H9 (cell line): ENCODE data around the gene SLC49A4. TPM values are rescaled to one million over a fixed set of nuclear protein-coding genes. Genes with fewer than 3 reads are reported as not detected.

ENCODE experiments used
- DNase-seq: peaks from one replicate; pipeline ENCODE4 v3.0.0-alpha.2; 2017
- H2AFZ ChIP-seq: one replicate; pipeline ENCODE4 v1.6.1; 2013; ENCODE audit warnings: mild to moderate bottlenecking, low read length, control low read depth, moderate library complexity
- H2AK5ac ChIP-seq: 2 replicates; pipeline ENCODE4 v1.6.1; 2013; ENCODE audit warnings: low read length, control low read depth, mixed read lengths; ENCODE audit not compliant: insufficient read length
- H2BK120ac ChIP-seq: one replicate; pipeline ENCODE4 v1.6.1; 2013; ENCODE audit warnings: low read depth, mild to moderate bottlenecking, low read length, control low read depth, inconsistent platforms; ENCODE audit not compliant: poor library complexity, severe bottlenecking
- H2BK12ac ChIP-seq: 2 replicates; pipeline ENCODE4 v1.6.1; 2013; ENCODE audit warnings: low read length, control low read depth, mixed read lengths, low read depth; ENCODE audit not compliant: insufficient read length
- H2BK15ac ChIP-seq: 2 replicates; pipeline ENCODE4 v1.6.1; 2013; ENCODE audit warnings: low read depth, low read length, control low read depth
- H2BK20ac ChIP-seq: one replicate; pipeline ENCODE4 v1.6.1; 2013; ENCODE audit warnings: low read depth, mild to moderate bottlenecking, low read length, control low read depth, inconsistent platforms; ENCODE audit not compliant: poor library complexity, severe bottlenecking
- H2BK5ac ChIP-seq: 2 replicates; pipeline ENCODE4 v1.6.1; 2013; ENCODE audit warnings: low read length, control low read depth, mixed read lengths; ENCODE audit not compliant: insufficient read length
- H3K14ac ChIP-seq: 2 replicates; pipeline ENCODE4 v1.6.1; 2013; ENCODE audit warnings: low read length, control low read depth; ENCODE audit not compliant: insufficient read depth
- H3K18ac ChIP-seq: 2 replicates; pipeline ENCODE4 v1.6.1; 2013; ENCODE audit warnings: low read depth, mild to moderate bottlenecking, mixed read lengths, low read length, control low read depth; ENCODE audit not compliant: insufficient read length
- H3K23ac ChIP-seq: 2 replicates; pipeline ENCODE4 v1.6.1; 2013; ENCODE audit warnings: low read length, control low read depth, mixed read lengths, low read depth; ENCODE audit not compliant: insufficient read length
- H3K23me2 ChIP-seq: 2 replicates; pipeline ENCODE4 v1.6.1; 2013; ENCODE audit warnings: low read depth, mild to moderate bottlenecking, mixed read lengths, low read length, control low read depth; ENCODE audit not compliant: insufficient read length, poor library complexity, severe bottlenecking
- H3K27ac ChIP-seq: 2 replicates; pipeline ENCODE4 v1.5.1; 2013; ENCODE audit warnings: low read length, control low read depth, mixed read lengths, low read depth; ENCODE audit not compliant: insufficient read length
- H3K27me3 ChIP-seq: 2 replicates; pipeline ENCODE4 v1.6.1; 2013; ENCODE audit warnings: low read length, control low read depth, inconsistent platforms; ENCODE audit not compliant: insufficient read depth
- H3K4ac ChIP-seq: 2 replicates; pipeline ENCODE4 v1.6.1; 2013; ENCODE audit warnings: low read depth, mild to moderate bottlenecking, control low read depth, inconsistent platforms, low read length, moderate library complexity
- H3K4me1 ChIP-seq: 2 replicates; pipeline ENCODE4 v1.6.1; 2013; ENCODE audit warnings: low read length, control low read depth, inconsistent platforms; ENCODE audit not compliant: insufficient read depth
- H3K4me2 ChIP-seq: 2 replicates; pipeline ENCODE4 v1.6.1; 2013; ENCODE audit warnings: low read length, control low read depth, mixed read lengths; ENCODE audit not compliant: insufficient read length, insufficient read depth
- H3K56ac ChIP-seq: 2 replicates; pipeline ENCODE4 v1.6.1; 2013; ENCODE audit warnings: low read depth, mild to moderate bottlenecking, mixed read lengths, low read length, control low read depth; ENCODE audit not compliant: insufficient read length
- H3K79me1 ChIP-seq: 2 replicates; pipeline ENCODE4 v1.6.1; 2013; ENCODE audit warnings: low read depth, mild to moderate bottlenecking, moderate library complexity, low read length, control low read depth, inconsistent platforms; ENCODE audit not compliant: insufficient read depth, poor library complexity, severe bottlenecking
- H3K79me2 ChIP-seq: 2 replicates; pipeline ENCODE4 v1.6.1; 2013; ENCODE audit warnings: low read length, control low read depth, inconsistent platforms; ENCODE audit not compliant: insufficient read depth
- H3K9ac ChIP-seq: 2 replicates; pipeline ENCODE4 v1.6.1; 2013; ENCODE audit warnings: low read length, control low read depth, mixed read lengths; ENCODE audit not compliant: insufficient read length; ENCODE audit errors: extremely low read depth
- H3K9me3 ChIP-seq: one replicate; pipeline ENCODE4 v1.6.1; 2013; ENCODE audit warnings: low read depth, low read length, inconsistent platforms; ENCODE audit not compliant: control insufficient read depth
- H3T11ph ChIP-seq: one replicate; pipeline ENCODE4 v1.6.1; 2013; ENCODE audit warnings: mild to moderate bottlenecking, low read length, control low read depth, inconsistent platforms
- H4K20me1 ChIP-seq: one replicate; pipeline ENCODE4 v1.6.1; 2013; ENCODE audit not compliant: control insufficient read depth, insufficient read length, insufficient read depth
- H4K5ac ChIP-seq: 2 replicates; pipeline ENCODE4 v1.6.1; 2013; ENCODE audit warnings: low read depth, mild to moderate bottlenecking, mixed read lengths, low read length, control low read depth; ENCODE audit not compliant: insufficient read length
- H4K8ac ChIP-seq: replicated peaks from 2 replicates; pipeline ENCODE4 v1.6.1; 2013; ENCODE audit warnings: low read length, control low read depth, mixed read lengths, low read depth; ENCODE audit not compliant: insufficient read length
- H4K91ac ChIP-seq: 2 replicates; pipeline ENCODE4 v1.6.1; 2013; ENCODE audit warnings: low read depth, mild to moderate bottlenecking, moderate library complexity, mixed read lengths, low read length, control low read depth; ENCODE audit not compliant: insufficient read length
- H3K27ac Mint-ChIP-seq, 3 experiments: 2 replicates in 2 of 3; 3 replicates in 1 of 3; pipeline ENCODE4 v1.8.0; 2020 to 2021; ENCODE audit warnings: mixed read lengths in 3 of 3, mild to moderate bottlenecking in 1 of 3, moderate library complexity in 1 of 3
- H3K27me3 Mint-ChIP-seq: 2 replicates; pipeline ENCODE4 v1.8.0; 2021; ENCODE audit warnings: low read depth, mild to moderate bottlenecking, moderate library complexity, mixed read lengths
- H3K36me3 Mint-ChIP-seq, 3 experiments: 2 replicates in 2 of 3; 3 replicates in 1 of 3; pipeline ENCODE4 v1.8.0; 2020 to 2021; ENCODE audit warnings: low read depth in 3 of 3, mixed read lengths in 3 of 3; ENCODE audit not compliant: insufficient read depth in 1 of 3
- H3K4me1 Mint-ChIP-seq, 2 experiments: 2 replicates each; pipeline ENCODE4 v1.8.0; 2020; ENCODE audit warnings: mixed read lengths in 2 of 2
- H3K4me3 Mint-ChIP-seq, 2 experiments: 2 replicates in 1 of 2; 3 replicates in 1 of 2; pipeline ENCODE4 v1.8.0; 2020 to 2021; ENCODE audit warnings: mild to moderate bottlenecking in 2 of 2, mixed read lengths in 2 of 2, moderate library complexity in 1 of 2
- H3K9me3 Mint-ChIP-seq, 2 experiments: 2 replicates in 1 of 2; 3 replicates in 1 of 2; pipeline ENCODE4 v1.8.0; 2020; ENCODE audit warnings: mild to moderate bottlenecking in 2 of 2, mixed read lengths in 2 of 2, moderate library complexity in 1 of 2
- WGBS: extraction: QIAGEN DNeasy Blood & Tissue Kit; methylation state at CpG from one replicate; pipeline ENCODE4 v1.1.7; 2013; ENCODE audit warnings: missing lambda C conversion rate, low lambda C conversion rate, mixed read lengths; ENCODE audit not compliant: insufficient read length; ENCODE audit errors: extremely low coverage; 5-methylcytosine and 5-hydroxymethylcytosine counted together
- total RNA-seq: library from RNA; stranded (reverse); gene quantifications from 2 replicates; pipeline ENCODE4 v1.2.1, GENCODE V29; 2021
- TF ChIP-seq, protein P1 (sequence below): fragments of 200-600 bp; sonication (generic); conservative IDR thresholded peaks from 3 replicates; pipeline ENCODE4 v1.8.0; 2021; ENCODE audit warnings: antibody characterized with exemption, mild to moderate bottlenecking

SLC49A4 gene
- total RNA-seq, 1 experiment from 2014 or later = 10.7 TPM

DNA sequence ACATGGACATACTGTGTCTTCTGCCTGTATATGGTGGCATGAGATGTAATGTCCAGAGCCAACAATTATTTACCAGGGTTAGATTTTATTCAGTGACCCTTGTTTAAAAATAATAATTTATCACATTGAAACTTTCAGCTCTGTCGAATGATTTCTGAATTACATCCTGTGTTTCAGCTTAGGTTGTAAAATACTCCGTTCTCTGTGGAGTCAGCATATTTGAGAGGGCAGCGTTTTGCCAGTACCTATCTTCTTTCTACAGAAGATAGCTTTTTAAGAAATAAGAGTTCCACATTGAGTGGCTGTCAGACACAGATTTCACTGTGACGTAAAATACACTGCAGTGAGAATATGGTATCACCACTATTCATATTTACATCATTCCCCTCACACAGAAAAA, 85.3 kb downstream of the SLC49A4 start:
- Histone ChIP-seq H3T11ph (no peak overlapping the region), H3K18ac (no peak overlapping the region), H4K8ac (no peak overlapping the region), H3K4me1 (no peaks in the 10 kb centered on the region), H3K4ac (no peak overlapping the region), H2BK12ac (no peak overlapping the region), H3K27ac (no peak overlapping the region), H2AFZ (no peak overlapping the region), H3K14ac (no peak overlapping the region), H4K5ac (no peak overlapping the region), H3K4me2 (no peak overlapping the region), H4K91ac (no peak overlapping the region), H3K27me3 (no peaks in the 10 kb centered on the region), H3K9ac (no peak overlapping the region), H4K20me1 (no peaks in the 10 kb centered on the region), H2AK5ac (no peak overlapping the region), H3K79me2 (no peaks in the 10 kb centered on the region), H3K79me1 (no peaks in the 10 kb centered on the region), H2BK5ac (no peak overlapping the region), H3K23me2 (no peaks in the 10 kb centered on the region), H2BK120ac (no peak overlapping the region), H3K23ac (no peak overlapping the region), H3K9me3 (no peaks in the 10 kb centered on the region), H3K56ac (no peak overlapping the region), H2BK15ac (no peak overlapping the region), H2BK20ac (no peak overlapping the region)
- no CpG with 5 or more reads among the region's 4 CpGs for WGBS
- no peak overlapping the region for H3K27ac Mint-ChIP-seq
- H3K9me3 Mint-ChIP-seq = no peaks in the 10 kb centered on the region
- no peak for DNase-seq
- peaks cover 5% of the 10 kb centered on the region in 2 experiments; a peak in 2 of 4 replicates for H3K4me1 Mint-ChIP-seq
- TF ChIP-seq, protein P1, sequence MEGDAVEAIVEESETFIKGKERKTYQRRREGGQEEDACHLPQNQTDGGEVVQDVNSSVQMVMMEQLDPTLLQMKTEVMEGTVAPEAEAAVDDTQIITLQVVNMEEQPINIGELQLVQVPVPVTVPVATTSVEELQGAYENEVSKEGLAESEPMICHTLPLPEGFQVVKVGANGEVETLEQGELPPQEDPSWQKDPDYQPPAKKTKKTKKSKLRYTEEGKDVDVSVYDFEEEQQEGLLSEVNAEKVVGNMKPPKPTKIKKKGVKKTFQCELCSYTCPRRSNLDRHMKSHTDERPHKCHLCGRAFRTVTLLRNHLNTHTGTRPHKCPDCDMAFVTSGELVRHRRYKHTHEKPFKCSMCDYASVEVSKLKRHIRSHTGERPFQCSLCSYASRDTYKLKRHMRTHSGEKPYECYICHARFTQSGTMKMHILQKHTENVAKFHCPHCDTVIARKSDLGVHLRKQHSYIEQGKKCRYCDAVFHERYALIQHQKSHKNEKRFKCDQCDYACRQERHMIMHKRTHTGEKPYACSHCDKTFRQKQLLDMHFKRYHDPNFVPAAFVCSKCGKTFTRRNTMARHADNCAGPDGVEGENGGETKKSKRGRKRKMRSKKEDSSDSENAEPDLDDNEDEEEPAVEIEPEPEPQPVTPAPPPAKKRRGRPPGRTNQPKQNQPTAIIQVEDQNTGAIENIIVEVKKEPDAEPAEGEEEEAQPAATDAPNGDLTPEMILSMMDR = no peak
- peaks cover 0 to 3% (median 0%) of the 10 kb centered on the region in 3 experiments; a peak in 2 of 7 replicates for H3K36me3 Mint-ChIP-seq
- H3K27me3 Mint-ChIP-seq = no peaks in the 10 kb centered on the region
- H3K4me3 Mint-ChIP-seq = no peak overlapping the region
